ENCODE data around the gene RBM23. TPM values are rescaled to one million over a fixed set of nuclear protein-coding genes. Genes with fewer than 3 reads are reported as not detected.
A peak's percentile ranks its signal among the peaks of the same experiment; 100 is the strongest.
"Not testable (repeated sequence)": the region's sequence is repeated elsewhere in the genome, so short reads cannot be mapped to it uniquely, and the experiment has no call there.

Gene RBM23
- 10 to 100 TPM; 27.8 to 58.1 (median 36.1) TPM for total RNA-seq
- 10 to 100 TPM; 24.0 to 30.1 TPM for polyA plus RNA-seq
- long read RNA-seq, donor 1, full-length matches to known transcripts: 24 of 38 reads
- long read RNA-seq, donor 1, partial matches to known transcripts: 3 of 38 reads
- long read RNA-seq, donor 1, other reads (novel, unspliced or antisense): 11 of 38 reads
- long read RNA-seq, donor 2, full-length matches to known transcripts: 13 of 28 reads
- long read RNA-seq, donor 2, partial matches to known transcripts: 5 of 28 reads
- long read RNA-seq, donor 2, other reads (novel, unspliced or antisense): 10 of 28 reads
- long read RNA-seq, donor 3, full-length matches to known transcripts: 42 of 69 reads
- long read RNA-seq, donor 3, partial matches to known transcripts: 10 of 69 reads
- long read RNA-seq, donor 3, other reads (novel, unspliced or antisense): 17 of 69 reads

GRCh38 chr14:22918804-22919600, at the start of gene RBM23:
TSS of gene RBM23 (minus strand) at chr14:22919149.
- ATAC-seq: peak; percentile 91 to 97 (median 95)
- peak in 1 of 9 donors; percentile 9 for TF ChIP-seq CTCF (IDR thresholded peaks at IDR 0.05)
- Histone ChIP-seq H3K27me3 (no peaks in the 10 kb centered on the region), H3K4me3 (peak within 1 kb of the TSS; percentile 58 to 97 (median 80)), H3K36me3 (peaks cover 0 to 63% (median 26%) of the 10 kb centered on the region in 9 donors), H3K27ac (peak within 1 kb of the TSS; percentile 91 to 99 (median 97)), H3K4me1 (peaks cover 7 to 52% (median 35%) of the 10 kb centered on the region in 9 donors), H3K9me3 (no peaks in the 10 kb centered on the region)
- DNase-seq: peak; percentile 99 to 100
- intact Hi-C loops (cut with DNase I): loop anchor here in 3 of 10 donors (1.0 to 5.0 kb wide), 3 partner anchors 10 to 92 kb away; partner anchors contain the start of genes LRP10 (in 2 of the 3), PRMT5 (in 2 of the 3) and MRPL52 (in 1 of the 3)
- WGBS, 2 donors: 0% methylated on average over 46 of the region's 46 CpGs

DNA sequence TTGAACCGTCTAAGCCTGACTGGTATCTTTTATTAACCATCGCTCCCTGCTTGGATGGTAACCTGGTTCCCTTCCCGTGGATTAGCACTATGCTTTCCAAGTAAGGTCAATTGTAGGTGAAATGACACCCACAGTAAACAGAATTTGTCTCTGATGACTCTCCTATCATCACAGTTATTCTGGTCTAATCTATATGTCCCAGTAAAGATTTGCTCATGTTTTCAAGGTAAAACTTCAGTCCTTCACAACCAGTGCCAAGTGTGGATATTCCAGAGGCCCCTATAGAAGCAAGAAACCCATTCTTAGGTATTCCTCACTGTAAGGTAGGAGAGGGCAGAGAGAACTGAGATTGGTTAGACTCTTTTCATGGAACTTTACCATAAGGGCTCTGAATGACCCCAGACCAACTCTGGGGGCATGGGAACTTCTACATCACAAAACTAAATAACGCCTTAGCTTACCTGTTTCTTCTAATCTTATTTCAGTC, 47.9 kb upstream of the RBM23 start:
- intact Hi-C loops (cut with DNase I): no loop called here
- no peak for TF ChIP-seq CTCF (IDR thresholded peaks at IDR 0.05)
- Histone ChIP-seq H3K4me1 (no peaks in the 10 kb centered on the region), H3K9me3 (no peaks in the 10 kb centered on the region), H3K27ac (no peak overlapping the region), H3K27me3 (no peaks in the 10 kb centered on the region), H3K36me3 (peaks cover 0 to 11% (median 0%) of the 10 kb centered on the region in 9 donors), H3K4me3 (no peak overlapping the region)
- WGBS, 2 donors: 48 to 52% methylated on average over 4 of the region's 4 CpGs
- DNase-seq (no peak), ATAC-seq (no peak)

DNA sequence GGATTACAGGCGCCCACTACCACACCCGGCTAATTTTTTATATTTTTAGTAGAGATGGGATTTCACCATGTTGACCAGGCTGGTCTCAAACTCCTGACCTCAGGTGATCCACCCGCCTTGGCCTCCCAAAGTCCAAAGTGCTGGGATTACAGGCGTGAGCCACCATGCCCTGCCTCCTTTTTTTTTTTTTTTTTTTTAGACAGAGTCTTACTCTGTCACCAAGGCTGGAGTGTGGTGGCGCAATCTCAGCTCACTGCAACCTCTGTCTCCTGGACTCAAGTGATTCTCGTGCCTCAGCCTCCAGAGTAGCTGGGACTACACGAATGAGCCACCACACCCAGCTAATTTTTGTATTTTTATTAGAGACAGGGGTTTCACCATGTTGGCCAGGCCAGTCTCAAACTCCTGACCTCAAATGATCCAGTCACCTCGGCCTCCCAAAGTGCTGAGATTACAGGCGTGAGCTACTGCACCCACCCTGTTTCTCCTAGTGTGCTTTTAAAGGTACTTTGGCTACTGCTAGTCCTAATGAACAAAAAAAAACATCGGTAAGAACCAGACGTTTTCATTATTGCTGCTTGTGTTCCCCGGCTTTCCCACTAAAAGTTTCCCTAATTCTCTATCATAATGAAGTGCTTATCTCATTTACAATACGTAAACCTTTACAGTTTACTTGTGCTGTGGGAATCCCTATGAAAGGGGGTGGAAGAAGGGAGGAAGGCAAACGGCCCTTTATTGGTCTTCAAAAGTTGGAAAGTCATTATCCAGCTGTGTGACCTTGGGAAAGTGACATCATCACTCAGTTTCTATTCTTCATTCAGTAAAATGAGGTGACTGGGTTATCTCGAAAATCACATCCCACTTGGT, 47.2 kb upstream of the RBM23 start:
- ATAC-seq; intact Hi-C loops (cut with DNase I); H3K4me3 ChIP-seq; H3K36me3 ChIP-seq; H3K27me3 ChIP-seq; DNase-seq; H3K4me1 ChIP-seq; H3K9me3 ChIP-seq; H3K27ac ChIP-seq: not testable (repeated sequence)
- WGBS, 2 donors: 67 to 73% methylated on average over 15 of the region's 15 CpGs

GRCh38 chr14:22962061-22962676, 43.2 kb upstream of the RBM23 start:
- ATAC-seq: no peak
- DNase-seq: no peak
- Histone ChIP-seq H3K27ac (no peak overlapping the region), H3K27me3 (no peaks in the 10 kb centered on the region), H3K36me3 (no peaks in the 10 kb centered on the region), H3K4me1 (peaks cover 0 to 6% (median 0%) of the 10 kb centered on the region in 9 donors), H3K4me3 (no peak overlapping the region), H3K9me3 (no peaks in the 10 kb centered on the region)
- 93 to 94% methylated on average over 6 of the region's 6 CpGs for WGBS, 2 donors
- no peak for TF ChIP-seq CTCF (IDR thresholded peaks at IDR 0.05)
- intact Hi-C loops (cut with DNase I): no loop called here
